GM18861 (cell line): ENCODE measurements around the gene CHKB.
"Not testable (repeated sequence)": the region's sequence is repeated elsewhere in the genome, so short reads cannot be mapped to it uniquely, and the experiment has no call there.

Source experiments
- ATAC-seq: cut with Tn5 transposase; IDR thresholded peaks from one replicate; pipeline ENCODE4 v1.9.1; 2021; ENCODE audit not compliant: unreplicated experiment

Gene CHKB

DNA sequence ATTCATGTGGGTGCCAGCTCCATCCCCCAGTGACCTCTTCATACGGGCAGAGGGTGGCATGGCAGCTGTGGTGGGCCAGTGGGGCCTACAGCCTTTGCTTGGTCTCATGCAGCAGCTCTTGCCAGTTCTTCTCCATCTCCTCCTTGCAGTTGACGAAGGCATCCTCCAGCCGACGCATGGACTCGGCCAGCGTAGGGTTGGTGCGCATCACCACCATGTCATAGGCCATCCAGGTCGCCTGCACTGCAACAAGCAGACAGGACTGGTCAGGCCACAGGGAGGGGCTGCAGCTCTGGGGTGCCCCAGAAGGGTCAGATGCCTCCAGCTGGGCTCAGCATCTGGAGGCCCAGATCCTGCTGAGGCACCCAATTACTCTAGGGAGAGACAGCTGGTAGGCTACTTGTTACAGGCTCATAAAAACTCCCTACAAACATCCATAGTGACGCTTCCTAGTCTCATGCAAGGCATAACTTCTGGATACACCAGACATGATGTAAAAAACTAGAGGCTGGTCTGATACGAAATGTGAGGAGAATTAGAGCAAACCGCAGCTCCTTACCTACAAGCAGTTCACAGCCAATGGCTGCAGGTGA lies 31.4 kb downstream of the CHKB start:
- ATAC-seq, result no peak

DNA sequence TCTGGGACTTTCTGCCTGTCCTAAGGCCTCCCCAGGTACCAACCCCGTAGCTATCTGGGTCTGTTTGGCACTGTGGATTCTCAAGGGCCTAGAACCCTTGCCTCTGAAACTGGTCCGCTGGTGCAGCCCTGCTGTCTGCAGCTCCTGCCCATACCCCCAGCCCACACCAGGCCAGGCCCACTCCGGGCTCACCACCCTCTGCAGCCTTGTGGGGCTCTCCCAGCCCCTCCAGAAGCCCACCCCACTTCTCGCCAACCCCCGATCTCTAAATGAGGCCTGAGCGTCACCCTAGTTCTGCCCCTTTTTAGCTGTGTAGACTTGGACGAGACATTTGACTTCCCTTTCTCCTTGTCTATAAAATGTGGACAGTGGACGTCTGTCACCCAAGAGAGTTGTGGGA lies 32.3 kb downstream of the CHKB start:
- no peak for ATAC-seq

DNA sequence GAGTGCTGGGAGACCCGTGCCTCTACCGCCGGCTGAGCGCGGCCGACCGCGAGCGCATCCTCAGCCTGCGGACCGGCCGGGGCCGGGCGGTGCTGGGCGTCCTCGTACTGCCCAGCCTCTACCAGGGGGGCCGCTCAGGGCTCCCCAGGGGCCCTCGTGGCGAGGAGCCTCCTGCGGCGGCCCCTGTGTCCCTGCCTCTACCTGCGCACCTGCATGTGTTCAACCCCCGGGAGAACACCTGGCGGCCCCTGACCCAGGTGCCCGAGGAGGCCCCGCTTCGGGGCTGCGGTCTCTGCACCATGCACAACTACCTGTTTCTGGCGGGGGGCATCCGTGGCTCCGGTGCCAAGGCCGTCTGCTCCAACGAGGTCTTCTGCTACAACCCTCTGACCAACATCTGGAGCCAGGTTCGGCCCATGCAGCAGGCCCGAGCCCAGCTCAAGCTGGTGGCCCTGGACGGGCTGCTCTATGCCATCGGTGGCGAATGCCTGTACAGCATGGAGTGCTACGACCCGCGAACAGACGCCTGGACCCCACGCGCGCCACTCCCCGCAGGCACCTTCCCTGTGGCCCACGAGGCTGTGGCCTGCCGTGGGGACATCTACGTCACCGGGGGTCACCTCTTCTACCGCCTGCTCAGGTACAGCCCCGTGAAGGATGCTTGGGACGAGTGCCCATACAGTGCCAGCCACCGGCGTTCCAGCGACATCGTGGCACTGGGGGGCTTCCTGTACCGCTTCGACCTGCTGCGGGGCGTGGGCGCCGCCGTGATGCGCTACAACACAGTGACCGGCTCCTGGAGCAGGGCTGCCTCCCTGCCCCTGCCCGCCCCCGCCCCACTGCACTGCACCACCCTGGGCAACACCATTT lies 33.5 kb downstream of the CHKB start:
- no peak for ATAC-seq

- no peak for ATAC-seq
Measured at GRCh38 chr22:50548040-50548920, 34.4 kb downstream of the CHKB start.

GRCh38 chr22:50547263-50547985 lies 35.2 kb downstream of the CHKB start:
- ATAC-seq, result no peak

DNA sequence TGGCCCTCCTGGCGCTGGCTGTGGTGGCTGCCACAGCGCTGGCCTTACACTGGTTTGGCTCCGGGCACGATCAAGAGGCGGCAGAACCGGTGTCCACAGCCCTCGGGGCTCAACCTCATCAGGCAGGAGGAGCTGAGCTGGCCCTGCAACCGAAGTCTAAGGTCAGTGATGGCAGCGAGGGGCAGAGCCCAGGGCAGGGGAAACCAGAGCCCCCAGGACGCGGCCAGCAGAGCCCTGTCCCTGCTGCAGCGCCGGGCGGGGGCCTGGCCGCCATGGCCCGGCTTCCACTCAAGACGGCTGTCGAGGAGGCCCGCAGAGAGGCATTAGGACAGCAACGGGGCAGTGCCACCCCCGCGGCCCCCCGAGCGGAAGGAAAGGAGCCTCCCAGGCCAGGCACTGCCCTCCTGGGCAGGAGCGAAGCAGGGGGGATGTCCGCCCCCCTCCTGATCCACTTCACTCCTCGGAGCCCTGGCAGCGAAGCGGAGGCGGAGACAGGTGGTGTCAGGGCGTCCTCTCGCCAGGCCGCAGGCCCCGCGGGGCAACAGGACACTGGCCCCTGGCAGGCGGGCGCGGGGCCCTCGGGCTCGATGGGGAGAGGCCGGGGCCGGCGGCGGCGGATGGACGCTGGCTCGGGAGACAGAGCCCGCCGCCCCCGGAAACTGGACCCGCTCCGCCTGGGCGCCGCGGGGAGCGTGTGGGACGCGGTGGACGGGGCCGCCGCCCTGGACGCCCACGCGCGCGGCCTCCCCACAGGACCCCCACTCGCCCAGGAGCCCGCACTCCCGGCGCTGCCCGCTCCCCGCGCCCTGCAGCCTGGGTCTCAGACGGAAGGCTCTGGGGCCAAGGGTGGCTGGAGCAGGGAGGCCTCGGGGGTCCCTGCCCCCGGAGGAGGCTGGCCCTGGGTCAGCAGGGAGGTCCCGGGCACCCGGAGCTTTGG lies 36.1 kb downstream of the CHKB start:
- ATAC-seq, result no peak

DNA sequence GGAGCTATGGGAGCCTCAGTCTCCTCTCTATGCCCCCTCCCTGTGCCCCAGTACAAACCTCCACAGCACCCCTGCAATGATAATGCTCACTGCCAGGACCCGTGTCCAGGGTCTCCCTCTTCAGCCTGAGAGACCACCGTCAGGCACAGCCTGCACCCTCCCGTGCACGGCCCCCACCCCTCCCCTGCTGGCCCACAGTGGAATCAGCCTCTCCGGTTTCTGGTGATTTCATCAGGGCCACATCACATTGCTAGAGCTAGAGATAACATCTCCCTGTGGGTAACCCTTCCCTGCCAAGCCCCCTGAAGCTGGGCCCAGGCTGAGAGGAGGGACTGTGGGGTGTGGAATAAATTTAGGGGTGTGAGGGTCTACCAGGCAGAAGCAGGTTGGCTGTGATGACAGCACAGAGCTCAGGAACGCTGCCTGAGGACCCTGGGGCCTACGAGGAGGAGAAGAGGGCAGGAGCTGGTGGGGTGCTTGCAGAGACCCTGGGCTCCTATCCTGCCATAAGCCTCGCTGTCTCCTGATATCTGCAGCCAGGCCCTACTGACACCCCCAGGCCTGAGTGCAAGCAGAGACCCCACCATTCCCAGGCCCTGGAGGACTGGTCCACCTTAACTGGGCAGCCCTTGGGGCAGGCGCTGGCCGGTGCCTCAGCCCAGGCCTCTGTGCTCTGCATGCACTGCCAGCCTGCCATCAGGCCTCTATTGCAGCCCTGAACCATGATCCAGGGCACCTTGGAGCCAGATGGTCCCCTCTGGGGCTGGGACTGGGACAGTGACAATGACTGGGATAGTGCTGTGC lies 36.9 kb downstream of the CHKB start, which contains the start of gene KLHDC7B:
TSS of gene KLHDC7B (plus strand) at position 378 of the 804 bp plus-strand sequence. CDS start at position 723, 345 bp downstream.
- ATAC-seq, result no peak

DNA sequence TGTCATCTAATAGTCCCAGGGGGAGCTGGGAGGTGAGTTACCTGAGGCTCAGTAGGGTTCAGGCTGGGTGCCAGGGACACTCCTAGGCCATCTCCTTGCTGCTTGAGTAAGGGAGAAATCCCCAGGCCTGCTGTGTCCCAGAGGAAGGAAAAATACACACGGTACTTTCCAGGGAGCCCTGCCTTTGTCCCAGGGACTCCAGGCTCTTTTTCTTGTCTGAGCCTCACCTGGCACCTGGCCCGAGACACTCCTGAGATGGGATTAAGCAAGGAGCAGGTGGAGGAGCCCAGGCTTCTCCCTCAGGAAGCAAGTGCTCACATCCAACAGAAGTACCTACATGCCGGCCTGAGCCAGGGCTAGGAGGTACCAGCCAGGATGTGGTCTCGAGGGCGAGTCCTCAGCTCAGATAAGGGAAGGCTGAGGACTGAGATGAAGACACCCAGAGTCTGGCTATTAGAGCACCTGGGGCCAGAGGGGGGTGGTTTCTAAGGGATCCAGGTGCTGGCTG lies 37.8 kb downstream of the CHKB start:
- ATAC-seq, result no peak

DNA sequence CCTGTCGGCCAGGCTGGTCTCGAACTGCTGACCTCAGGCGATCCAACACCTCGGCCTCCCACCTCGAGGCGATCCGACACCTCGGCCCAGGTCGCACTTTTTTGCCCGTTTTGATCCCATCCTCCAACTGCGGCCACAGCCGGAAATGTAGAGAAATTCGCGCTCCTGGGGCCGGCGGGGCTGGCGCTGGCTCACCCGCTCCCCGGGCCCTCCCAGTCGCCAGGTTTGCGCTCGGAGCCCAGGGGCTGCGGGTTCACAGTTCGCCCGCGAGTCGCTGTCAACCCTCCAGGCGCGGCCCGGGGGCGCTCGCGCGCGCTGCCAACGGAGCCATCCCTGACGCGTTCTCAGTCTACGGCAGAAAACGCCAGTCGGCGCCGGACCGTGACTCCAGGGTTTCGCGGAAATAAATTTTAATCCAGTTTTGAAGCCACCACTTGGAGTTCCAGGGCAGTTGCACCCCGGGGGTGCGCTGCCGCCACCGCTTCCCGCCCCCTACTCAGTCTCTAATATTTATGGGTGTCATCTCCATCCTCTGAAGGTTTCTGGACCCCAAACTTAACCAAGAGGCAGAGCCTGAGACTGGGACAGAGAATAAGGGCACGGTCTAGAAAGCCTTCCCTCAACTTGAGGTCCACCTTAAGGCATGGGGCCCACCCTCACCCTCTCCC lies 38.4 kb downstream of the CHKB start:
- ATAC-seq, result no peak

DNA sequence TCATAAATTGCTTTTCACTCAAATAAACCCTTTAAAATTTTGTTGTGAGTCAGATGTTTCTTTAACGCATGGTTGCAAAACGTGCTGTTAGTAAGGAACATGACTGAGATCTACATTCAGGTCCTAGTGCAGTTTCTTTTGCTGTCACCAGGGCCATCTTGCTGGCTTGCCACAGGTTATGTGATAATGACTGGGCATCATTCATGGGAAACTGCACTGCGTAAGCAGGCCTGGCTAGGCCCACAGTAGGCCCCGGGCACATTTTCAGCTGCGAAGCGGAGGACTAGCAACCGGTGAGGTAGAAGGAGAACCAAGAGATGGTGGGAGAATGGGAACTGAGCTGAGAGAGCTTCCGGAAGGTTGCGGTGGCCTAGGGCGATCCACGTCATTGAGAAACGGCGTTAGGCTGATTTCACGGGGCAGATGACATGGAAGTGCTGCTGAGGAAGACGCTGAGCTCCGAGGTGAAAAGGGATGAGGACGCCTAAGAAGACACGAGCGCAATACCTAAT lies 40.2 kb downstream of the CHKB start:
- no peak for ATAC-seq

DNA sequence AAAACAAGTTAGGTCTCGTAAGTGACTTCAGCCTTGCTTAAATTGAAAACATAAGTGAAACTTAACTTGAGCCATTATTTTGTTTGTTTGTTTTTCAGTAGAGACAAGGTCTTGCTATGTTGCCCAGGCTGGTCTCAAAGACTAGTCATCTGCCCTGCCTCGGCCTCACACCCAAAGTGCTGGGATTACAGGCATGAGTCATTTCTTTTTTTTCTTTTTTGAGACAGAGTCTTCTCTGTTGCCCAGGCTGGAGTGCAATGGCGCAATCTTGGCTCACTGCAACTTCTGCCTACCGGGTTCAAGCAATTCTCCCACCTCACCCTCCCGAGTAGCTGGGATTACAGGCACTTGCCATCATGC lies 41.0 kb downstream of the CHKB start:
- ATAC-seq, result not testable (repeated sequence)

GRCh38 chr22:50540381-50540780 lies 42.3 kb downstream of the CHKB start:
- no peak for ATAC-seq

- no peak for ATAC-seq
Measured at GRCh38 chr22:50537765-50538164, 44.9 kb downstream of the CHKB start.

GRCh38 chr22:50536226-50536625 lies 46.4 kb downstream of the CHKB start:
- no peak for ATAC-seq

DNA sequence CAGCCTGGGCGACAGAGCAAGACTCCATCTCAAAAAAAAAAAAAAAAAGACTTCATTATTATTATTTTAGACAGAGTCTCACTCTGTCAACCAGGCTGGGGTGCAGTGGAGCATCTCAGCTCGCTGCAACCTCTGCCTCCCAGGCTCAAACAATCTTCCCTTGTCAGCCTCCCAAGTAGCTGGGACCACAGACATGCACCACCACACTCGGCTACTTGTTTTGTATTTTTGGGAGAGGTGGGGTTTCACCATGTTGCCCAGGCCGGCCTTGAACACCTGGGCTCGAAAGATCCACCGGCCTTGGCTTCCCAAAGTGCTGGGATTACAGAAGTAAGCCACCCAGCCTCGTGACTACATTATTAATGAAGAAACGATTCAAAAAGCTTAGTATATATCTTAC lies 47.5 kb downstream of the CHKB start:
- no peak for ATAC-seq

DNA sequence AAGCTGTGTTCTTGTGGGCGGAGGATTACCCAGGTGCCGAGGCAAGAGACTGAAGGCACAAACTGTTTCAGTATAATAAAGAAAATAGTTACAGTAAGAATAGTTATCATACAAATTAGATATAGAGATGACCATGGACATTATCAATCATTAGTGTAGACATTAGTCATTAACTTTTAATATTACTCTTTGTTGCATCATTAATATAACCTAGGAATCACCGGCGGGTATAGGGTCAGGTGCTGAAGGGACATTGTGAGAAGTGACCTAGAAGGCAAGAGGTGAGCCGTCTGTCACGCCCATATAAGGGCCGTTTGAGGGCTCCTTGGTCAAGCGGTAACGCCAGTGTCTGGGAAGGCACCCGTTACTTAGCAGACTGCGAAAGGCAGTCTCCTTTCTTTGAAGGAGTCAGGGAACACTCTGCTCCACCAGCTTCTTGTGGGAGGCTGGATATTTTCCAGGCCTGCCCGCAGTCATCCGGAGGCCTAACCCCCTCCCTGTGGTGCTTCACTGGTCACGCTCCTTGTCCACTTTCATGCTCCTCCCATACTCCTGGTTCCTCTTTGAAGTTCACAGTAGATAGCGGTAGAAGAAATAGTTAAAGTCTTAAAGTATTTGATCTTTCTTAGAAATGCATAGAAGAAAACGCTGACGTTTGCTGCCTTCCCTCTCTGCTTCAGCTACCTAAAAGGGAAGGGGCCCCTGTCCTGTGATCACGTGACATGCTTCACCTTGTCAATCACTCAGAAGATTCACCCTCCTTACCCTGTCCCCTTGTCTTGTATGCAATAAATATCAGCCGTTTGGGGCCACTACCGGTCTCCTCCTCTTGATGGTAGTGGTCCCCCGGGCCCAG lies 48.6 kb downstream of the CHKB start:
- ATAC-seq, result not testable (repeated sequence)
